Ammon's horn (tissue), 1 donor: ENCODE data around the gene ANAPC2.

Experiments used
- DNase-seq: peaks from one replicate; pipeline ENCODE4 v3.0.0-alpha.2; 2016; ENCODE audit warnings: low spot score

The ANAPC2 gene

DNA sequence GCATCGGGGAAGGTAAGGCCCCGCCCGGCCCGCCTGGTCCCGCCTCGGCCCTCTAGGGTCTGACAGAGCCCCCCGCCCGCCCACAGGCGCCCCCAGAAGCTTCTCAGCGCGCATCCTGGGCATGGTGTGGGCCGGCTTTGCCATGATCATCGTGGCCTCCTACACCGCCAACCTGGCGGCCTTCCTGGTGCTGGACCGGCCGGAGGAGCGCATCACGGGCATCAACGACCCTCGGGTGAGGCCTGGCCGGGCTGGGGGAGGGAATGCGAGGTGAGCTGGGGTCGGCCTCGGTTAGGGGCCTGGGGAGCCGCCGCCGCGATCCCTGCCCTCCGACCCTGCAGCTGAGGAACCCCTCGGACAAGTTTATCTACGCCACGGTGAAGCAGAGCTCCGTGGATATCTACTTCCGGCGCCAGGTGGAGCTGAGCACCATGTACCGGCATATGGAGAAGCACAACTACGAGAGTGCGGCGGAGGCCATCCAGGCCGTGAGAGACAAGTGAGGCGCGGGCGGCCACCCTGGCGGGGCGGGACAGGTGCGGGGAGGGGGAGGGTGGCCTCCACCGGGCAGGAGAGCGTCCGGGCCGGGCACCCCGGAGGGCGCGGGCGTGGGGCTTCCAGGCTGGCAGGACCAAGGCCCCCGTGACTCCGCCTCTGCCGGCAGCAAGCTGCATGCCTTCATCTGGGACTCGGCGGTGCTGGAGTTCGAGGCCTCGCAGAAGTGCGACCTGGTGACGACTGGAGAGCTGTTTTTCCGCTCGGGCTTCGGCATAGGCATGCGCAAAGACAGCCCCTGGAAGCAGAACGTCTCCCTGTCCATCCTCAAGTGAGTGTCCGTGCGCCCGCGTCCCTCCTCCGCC, 25.6 kb downstream of the ANAPC2 start:
- no peak for DNase-seq

GRCh38 chr9:137161558-137162486, 26.5 kb downstream of the ANAPC2 start:
- no peak for DNase-seq

DNA sequence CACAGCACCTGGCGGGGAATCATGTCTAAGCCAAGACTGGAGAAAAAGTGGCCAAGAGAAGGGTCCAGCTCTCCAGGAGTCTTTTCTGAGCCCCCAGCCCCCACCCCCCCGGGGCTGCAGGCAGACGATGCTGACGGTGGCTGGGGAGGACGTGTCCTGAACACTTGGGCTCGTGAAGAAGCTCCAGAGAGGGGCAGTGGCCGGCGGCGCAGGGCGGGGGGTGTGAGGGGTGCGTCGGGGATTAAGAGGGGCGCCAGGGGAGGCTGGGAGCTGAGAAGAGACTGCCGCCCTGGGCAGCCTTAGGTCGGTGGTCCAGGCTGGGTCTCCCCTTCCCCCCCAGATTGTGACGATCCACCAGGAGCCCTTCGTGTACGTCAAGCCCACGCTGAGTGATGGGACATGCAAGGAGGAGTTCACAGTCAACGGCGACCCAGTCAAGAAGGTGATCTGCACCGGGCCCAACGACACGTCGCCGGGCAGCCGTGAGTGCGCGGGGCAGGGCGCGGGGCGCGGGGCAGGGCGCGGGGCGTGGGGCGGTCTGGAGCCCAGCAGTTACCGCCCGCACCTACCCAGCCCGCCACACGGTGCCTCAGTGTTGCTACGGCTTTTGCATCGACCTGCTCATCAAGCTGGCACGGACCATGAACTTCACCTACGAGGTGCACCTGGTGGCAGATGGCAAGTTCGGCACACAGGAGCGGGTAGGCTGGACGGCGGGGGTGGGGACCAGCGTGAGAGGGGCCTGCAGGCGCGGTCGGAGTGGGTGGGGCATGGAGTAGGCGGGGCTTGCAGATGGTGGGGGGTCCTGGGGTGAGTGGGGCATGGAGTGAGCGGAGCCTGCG, 27.4 kb downstream of the ANAPC2 start:
- DNase-seq = no peak

GRCh38 chr9:137160054-137160425, 28.3 kb downstream of the ANAPC2 start:
- no peak for DNase-seq

GRCh38 chr9:137159105-137160053, 29.0 kb downstream of the ANAPC2 start:
- no peak for DNase-seq

DNA sequence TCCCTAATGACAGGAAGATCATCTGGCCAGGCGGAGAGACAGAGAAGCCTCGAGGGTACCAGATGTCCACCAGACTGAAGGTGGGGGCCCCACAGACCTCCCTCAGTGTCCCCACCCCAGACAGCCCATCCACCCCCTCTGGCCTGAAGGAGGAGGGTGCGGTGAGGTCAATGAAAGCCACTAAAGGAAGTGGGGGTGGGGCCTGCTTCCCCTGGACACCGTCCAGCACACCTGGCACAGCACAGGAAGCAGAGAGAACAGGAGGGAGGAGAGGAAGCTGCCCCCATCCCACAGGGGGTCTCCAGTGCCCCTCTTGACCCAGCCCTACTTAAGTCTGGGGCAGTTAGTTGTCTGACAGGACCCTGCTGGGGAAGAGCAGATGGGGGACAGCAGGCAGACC, 29.7 kb downstream of the ANAPC2 start:
- no peak for DNase-seq

DNA sequence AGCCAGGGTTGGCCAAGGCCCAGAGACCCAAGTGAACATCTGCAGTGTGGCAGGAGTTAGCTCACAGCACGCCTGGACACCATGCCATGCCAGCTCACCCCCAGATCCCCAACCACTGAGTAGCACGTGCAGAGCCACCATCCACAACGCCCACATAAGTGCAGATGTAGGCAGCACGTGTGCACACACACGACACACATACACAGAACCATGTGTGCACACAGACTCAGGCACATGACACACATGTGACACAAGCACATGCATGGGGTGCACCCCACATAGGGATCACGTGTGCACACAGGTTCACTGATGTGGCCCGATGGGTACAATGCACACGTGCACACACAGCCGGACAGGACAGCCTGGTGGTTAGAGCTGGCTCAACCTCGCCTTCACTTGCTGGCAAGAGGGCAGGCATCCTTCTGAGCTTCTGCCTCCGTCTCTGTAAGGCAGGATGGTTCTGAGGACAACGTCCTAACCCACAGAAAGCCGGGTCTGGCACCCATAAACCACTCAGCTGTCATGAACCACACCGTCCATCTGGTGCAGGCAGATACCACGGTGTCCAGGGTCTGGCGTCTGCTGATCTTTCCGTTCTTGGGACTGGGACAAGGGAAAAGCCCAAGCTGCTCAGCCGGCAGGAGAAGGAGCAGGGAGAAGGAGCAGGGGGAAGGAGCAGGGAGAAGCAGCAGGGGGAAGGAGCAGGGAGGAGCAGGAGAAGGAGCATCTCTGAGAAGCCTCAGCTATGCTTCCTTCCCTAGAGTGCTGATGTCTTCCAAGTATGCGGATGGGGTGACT, 30.5 kb downstream of the ANAPC2 start:
- DNase-seq = no peak

GRCh38 chr9:137156567-137157375, 31.6 kb downstream of the ANAPC2 start:
- DNase-seq = no peak

GRCh38 chr9:137152844-137153405, 35.4 kb downstream of the ANAPC2 start:
- no peak for DNase-seq

DNA sequence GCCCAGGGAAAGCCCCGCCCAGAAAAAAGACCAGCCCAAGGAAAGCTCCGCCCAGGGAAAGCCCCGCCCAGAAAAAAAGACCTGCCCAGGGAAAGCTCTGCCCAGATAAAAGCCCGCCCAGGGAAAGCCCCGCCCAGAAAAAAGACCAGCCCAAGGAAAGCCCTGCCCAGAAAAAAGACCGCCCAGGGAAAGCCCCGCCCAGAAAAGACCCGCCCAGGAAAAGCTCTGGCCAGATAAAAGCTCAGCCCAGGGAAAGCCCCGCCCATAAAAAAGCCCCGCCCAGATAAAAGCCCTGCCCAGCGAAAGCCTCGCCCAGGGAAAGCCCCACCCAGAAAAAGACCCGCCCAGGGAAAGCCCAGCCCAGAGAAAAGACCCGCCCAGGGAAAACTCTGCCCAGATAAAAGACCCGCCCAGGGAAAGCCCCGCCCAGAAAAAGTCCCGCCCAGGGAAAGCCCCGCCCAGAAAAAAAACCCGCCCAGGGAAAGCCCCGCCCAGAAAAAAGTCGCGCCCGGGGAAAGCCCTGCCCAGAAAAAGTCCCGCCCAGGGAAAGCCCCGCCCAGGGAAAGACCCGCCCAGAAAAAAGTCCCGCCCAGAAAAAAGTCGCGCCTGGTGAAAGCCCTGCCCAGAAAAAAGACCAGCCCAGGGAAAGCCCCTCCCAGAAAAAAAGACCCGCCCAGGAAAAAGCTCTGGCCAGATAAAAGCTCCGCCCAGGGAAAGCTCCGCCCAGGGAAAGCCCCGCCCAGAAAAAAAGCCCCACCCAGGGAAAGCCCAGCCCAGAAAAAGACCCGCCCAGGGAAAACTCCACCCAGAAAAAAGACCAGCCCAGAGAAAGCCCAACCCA, 37.5 kb downstream of the ANAPC2 start:
- DNase-seq = no peak

GRCh38 chr9:137149942-137150616, 38.3 kb downstream of the ANAPC2 start:
- DNase-seq = no peak

GRCh38 chr9:137149363-137149762, 39.0 kb downstream of the ANAPC2 start:
- no peak for DNase-seq

DNA sequence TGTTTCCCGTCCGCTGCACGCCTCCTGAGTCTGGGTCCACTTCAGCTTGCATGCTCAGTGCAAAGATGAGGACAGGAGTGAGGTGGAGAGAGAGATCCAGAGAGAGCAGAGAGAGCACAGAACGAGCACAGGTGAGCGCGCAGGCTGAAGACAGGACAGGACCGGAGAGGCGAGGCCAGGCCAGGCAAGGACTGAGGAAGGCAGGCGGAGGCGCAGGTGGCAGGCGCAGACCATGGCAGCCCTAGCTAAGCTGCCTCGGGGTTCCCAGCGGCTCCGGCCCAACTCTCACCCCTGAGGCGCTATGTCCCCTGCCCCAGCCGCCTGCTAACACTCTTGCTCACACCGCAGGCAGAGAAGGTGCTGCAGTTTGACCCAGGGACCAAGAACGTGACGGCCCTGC, 39.7 kb downstream of the ANAPC2 start:
- DNase-seq = no peak

GRCh38 chr9:137148242-137148641, 40.1 kb downstream of the ANAPC2 start:
- no peak for DNase-seq

- DNase-seq = no peak
These were observed 40.6 kb downstream of the ANAPC2 start for GRCh38 chr9:137147793-137148160.

- no peak for DNase-seq
These were observed 41.1 kb downstream of the ANAPC2 start for GRCh38 chr9:137147091-137147792.

DNA sequence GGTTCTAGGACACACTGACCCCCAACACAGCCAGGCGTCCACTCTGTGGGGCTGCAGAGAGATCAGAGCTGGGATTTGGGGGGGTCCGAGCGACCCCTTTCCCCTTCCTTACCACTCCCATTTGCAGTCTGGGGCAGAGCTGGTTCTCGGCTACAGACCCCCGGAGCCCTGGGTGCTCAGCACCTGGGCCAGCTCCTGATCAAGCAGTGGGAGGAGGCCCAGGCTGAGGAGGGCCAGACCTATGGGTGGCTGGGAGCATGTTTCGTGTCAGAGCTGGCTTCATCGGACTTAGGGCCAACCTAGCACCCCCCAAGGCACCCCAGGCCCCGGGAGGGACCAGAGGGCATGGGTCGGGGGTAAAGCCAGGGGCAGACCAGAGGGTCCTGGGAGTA, 41.8 kb downstream of the ANAPC2 start:
- DNase-seq = no peak
